Measurements from ENCODE around the gene FAM162A. TPM values are rescaled to one million over a fixed set of nuclear protein-coding genes. Genes with fewer than 3 reads are reported as not detected.

The FAM162A gene
- total RNA-seq, 1 experiment from 2014 or later, result 37.4 TPM

DNA sequence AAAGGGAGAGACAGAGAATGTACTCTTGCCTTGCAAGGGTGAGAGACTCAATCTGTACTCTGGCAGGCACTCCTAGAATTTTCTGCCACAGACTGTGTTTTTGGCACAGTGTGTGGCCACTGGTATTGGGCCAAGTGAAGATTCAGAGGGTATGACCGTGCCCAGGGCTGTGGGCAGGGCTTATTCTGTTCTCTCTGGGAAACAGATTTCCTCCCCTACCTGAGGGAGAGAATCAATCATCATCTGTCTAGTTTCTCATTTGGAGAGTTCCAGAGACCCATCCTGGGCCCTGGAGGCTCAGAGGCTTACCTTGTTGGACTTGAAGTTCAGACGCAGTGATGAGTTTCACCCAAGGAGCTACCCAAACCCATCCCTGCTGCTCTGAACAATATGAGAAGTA, 30.8 kb upstream of the FAM162A start:
- H3K9me3 ChIP-seq, result no peaks in the 10 kb centered on the region
- ChIA-PET POLR2A (no interaction called here), CTCF (interaction anchor here (0.8 to 1.3 kb wide), 2 partner anchors 31 to 47 kb away, joined by 4 to 5 read pairs; partner anchors contain the start of gene FAM162A)
- H3K27ac Mint-ChIP-seq (ENCODE audit: unreplicated experiment), result no peak overlapping the region
- BruUV-seq (replicated peaks), result no TSS peak
- intact Hi-C loops (cut with micrococcal nuclease; ENCODE audit: unreplicated experiment), result no loop called here
- TF ChIP-seq, protein P1, sequence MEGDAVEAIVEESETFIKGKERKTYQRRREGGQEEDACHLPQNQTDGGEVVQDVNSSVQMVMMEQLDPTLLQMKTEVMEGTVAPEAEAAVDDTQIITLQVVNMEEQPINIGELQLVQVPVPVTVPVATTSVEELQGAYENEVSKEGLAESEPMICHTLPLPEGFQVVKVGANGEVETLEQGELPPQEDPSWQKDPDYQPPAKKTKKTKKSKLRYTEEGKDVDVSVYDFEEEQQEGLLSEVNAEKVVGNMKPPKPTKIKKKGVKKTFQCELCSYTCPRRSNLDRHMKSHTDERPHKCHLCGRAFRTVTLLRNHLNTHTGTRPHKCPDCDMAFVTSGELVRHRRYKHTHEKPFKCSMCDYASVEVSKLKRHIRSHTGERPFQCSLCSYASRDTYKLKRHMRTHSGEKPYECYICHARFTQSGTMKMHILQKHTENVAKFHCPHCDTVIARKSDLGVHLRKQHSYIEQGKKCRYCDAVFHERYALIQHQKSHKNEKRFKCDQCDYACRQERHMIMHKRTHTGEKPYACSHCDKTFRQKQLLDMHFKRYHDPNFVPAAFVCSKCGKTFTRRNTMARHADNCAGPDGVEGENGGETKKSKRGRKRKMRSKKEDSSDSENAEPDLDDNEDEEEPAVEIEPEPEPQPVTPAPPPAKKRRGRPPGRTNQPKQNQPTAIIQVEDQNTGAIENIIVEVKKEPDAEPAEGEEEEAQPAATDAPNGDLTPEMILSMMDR (IDR thresholded peaks at IDR 0.05; ENCODE audit: insufficient read depth in 1 of 2, low read depth in 1 of 2, low read length in 1 of 2, severe bottlenecking in 1 of 2, unreplicated experiment in 1 of 2), result no peak
- H3K27me3 Mint-ChIP-seq (ENCODE audit: insufficient read depth, unreplicated experiment), result no peaks in the 10 kb centered on the region
- peaks cover 2% of the 10 kb centered on the region; the same call in 1 of the 2 replicates for H3K36me3 ChIP-seq (ENCODE audit: control insufficient read depth, insufficient read depth, low read length)
- H3K9me3 Mint-ChIP-seq (ENCODE audit: unreplicated experiment), result peaks cover under 1% of the 10 kb centered on the region
- H3K4me3 ChIP-seq (ENCODE audit: low read depth, low read length), result no peak overlapping the region
- no peak for DNase-seq
- H3K4me3 Mint-ChIP-seq (ENCODE audit: unreplicated experiment), result no peak overlapping the region
- H3K36me3 Mint-ChIP-seq (ENCODE audit: insufficient read depth, unreplicated experiment), result peaks cover 19% of the 10 kb centered on the region
- H3K27me3 ChIP-seq (replicated peaks; ENCODE audit: control insufficient read depth, insufficient read depth, low read length), result no peaks in the 10 kb centered on the region
- no peaks in the 10 kb centered on the region for H3K4me1 ChIP-seq
- no peaks in the 10 kb centered on the region for H3K4me1 Mint-ChIP-seq (ENCODE audit: low read depth, unreplicated experiment)

DNA sequence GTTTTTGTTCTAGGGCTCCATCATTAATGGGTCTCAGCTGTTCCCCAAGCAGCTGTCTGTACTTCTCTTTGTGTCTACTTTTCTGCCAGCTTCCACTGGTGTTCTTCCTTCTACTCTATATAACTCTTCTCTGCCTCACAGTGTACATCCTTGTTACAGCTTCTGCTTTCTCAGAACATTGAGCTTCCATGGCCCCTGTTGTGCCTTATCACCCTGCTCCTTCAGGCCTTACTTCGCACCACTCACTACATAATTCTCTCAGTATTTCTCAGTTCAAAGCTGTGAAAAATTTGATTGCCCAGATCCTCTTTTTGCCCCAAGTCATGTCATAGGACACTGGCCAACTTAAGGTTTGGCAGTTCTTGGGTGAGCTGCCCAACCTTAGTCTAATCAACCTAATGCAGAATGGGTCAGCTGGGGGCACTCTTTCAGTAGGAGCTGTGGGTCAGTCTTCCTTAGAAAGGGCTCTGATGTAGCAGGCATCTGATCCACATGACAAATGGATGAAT, 30.0 kb upstream of the FAM162A start:
- Mint-ChIP-seq H3K4me3 (ENCODE audit: unreplicated experiment) (no peak overlapping the region), H3K36me3 (ENCODE audit: insufficient read depth, unreplicated experiment) (peaks cover 26% of the 10 kb centered on the region), H3K27ac (ENCODE audit: unreplicated experiment) (no peak overlapping the region), H3K4me1 (ENCODE audit: low read depth, unreplicated experiment) (no peaks in the 10 kb centered on the region), H3K27me3 (ENCODE audit: insufficient read depth, unreplicated experiment) (no peaks in the 10 kb centered on the region), H3K9me3 (ENCODE audit: unreplicated experiment) (no peaks in the 10 kb centered on the region)
- Histone ChIP-seq H3K27me3 (replicated peaks; ENCODE audit: control insufficient read depth, insufficient read depth, low read length) (no peaks in the 10 kb centered on the region), H3K36me3 (ENCODE audit: control insufficient read depth, insufficient read depth, low read length) (peaks cover 3% of the 10 kb centered on the region), H3K9me3 (no peaks in the 10 kb centered on the region), H3K4me1 (no peaks in the 10 kb centered on the region), H3K4me3 (ENCODE audit: low read depth, low read length) (no peak overlapping the region)
- no TSS peak for BruUV-seq (replicated peaks)
- ChIA-PET POLR2A (no interaction called here), CTCF (interaction anchor here (0.6 to 1.3 kb wide), 3 partner anchors 30 to 807 kb away, joined by 3 to 5 read pairs (median 4); partner anchors contain the start of gene FAM162A)
- DNase-seq, result no peak
- TF ChIP-seq, protein P1 (IDR thresholded peaks at IDR 0.05; ENCODE audit: insufficient read depth in 1 of 2, low read depth in 1 of 2, low read length in 1 of 2, severe bottlenecking in 1 of 2, unreplicated experiment in 1 of 2), result no peak
- intact Hi-C loops (cut with micrococcal nuclease; ENCODE audit: unreplicated experiment), result no loop called here

DNA sequence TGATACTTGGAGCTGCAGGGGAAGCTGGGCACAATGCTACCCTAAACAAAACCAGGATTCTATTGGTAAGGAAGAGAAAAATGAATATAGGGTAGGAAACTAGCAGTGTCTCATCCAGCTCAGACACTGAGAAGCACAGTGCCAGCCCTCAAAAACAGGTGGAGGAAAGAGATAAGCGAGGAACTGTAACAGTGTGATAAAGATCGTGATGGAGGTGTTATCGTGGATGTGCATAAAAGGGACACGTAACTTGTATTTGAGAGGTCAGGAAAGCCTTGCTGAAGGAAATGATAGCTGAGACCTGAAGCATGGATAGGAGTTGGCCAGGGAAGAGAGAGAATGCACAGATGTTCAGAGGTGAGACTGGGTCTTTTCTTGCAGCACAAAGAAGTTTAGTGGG, 28.4 kb upstream of the FAM162A start:
- Mint-ChIP-seq H3K9me3 (ENCODE audit: unreplicated experiment) (no peaks in the 10 kb centered on the region), H3K36me3 (ENCODE audit: insufficient read depth, unreplicated experiment) (peaks cover 38% of the 10 kb centered on the region), H3K4me3 (ENCODE audit: unreplicated experiment) (no peak overlapping the region), H3K4me1 (ENCODE audit: low read depth, unreplicated experiment) (no peaks in the 10 kb centered on the region), H3K27ac (ENCODE audit: unreplicated experiment) (no peak overlapping the region), H3K27me3 (ENCODE audit: insufficient read depth, unreplicated experiment) (no peaks in the 10 kb centered on the region)
- no peaks in the 10 kb centered on the region for H3K27me3 ChIP-seq (replicated peaks; ENCODE audit: control insufficient read depth, insufficient read depth, low read length)
- H3K9me3 ChIP-seq, result no peaks in the 10 kb centered on the region
- CTCF ChIA-PET, result interaction anchor here (2.5 kb wide), 1 partner anchor 49 kb away, joined by 28 read pairs; no protein-coding TSS in a partner anchor
- no peak overlapping the region for H3K4me3 ChIP-seq (ENCODE audit: low read depth, low read length)
- H3K4me1 ChIP-seq, result no peaks in the 10 kb centered on the region
- POLR2A ChIA-PET, result no interaction called here
- TF ChIP-seq, protein P1 (IDR thresholded peaks at IDR 0.05; ENCODE audit: insufficient read depth in 1 of 2, low read depth in 1 of 2, low read length in 1 of 2, severe bottlenecking in 1 of 2, unreplicated experiment in 1 of 2), result no peak
- BruUV-seq (replicated peaks), result no TSS peak
- peaks cover 3% of the 10 kb centered on the region for H3K36me3 ChIP-seq (ENCODE audit: control insufficient read depth, insufficient read depth, low read length)
- intact Hi-C loops (cut with micrococcal nuclease; ENCODE audit: unreplicated experiment), result loop anchor here (1.0 to 5.0 kb wide), 4 partner anchors 49 to 809 kb away; no protein-coding TSS in a partner anchor
- DNase-seq, result no peak

Measured in Caco-2 (cell line).